Body of pancreas (tissue), 4 donors: Measurements from ENCODE around the gene COBL.

Experiments used
- CTCF ChIP-seq, 7 experiments: fragments of 450-650 bp in 4 of 7; fragments of 200-600 bp in 3 of 7; sonication (generic) in 3 of 7; IDR thresholded peaks; one replicate each; pipeline ENCODE4 v1.5.1; 2016 to 2019; ENCODE audit warnings: antibody characterized with exemption in 7 of 7
- POLR2A ChIP-seq, 3 donors: fragments of 450-650 bp; IDR thresholded peaks; one replicate each; pipeline ENCODE4 v1.6.1; 2016; ENCODE audit warnings: antibody characterized with exemption in 3 of 3, mild to moderate bottlenecking in 2 of 3

GRCh38 chr7:51180092-51180491, 136.5 kb downstream of the COBL start:
- TF ChIP-seq CTCF (IDR thresholded peaks at IDR 0.05) (no peak), POLR2A (IDR thresholded peaks at IDR 0.05) (no peak)
